Thoracic aorta (tissue), 2 donors: Measurements from ENCODE around the gene MTOR. TPM values are rescaled to one million over a fixed set of nuclear protein-coding genes. Genes with fewer than 3 reads are reported as not detected.

Experiments
- ATAC-seq: fragments of 150-250 bp; one replicate; pipeline ENCODE4 v1.8.0; 2017; ENCODE audit warnings: low read depth; ENCODE audit not compliant: insufficient number of reproducible peaks, low FRiP score
- DNase-seq: peaks from one replicate; pipeline ENCODE4 v3.0.0-alpha.2; 2020; ENCODE audit warnings: low spot score
- H3K27ac ChIP-seq, 2 donors: fragments of 200-600 bp; sonication (generic); 1 replicate in 1 of 2; 2 replicates in 1 of 2; pipeline ENCODE4 v1.5.1; 2016; ENCODE audit warnings: mild to moderate bottlenecking in 2 of 2, moderate library complexity in 2 of 2
- H3K27me3 ChIP-seq: fragments of 200-600 bp; sonication (generic); replicated peaks from 2 replicates; pipeline ENCODE4 v1.6.0; 2016; ENCODE audit warnings: mild to moderate bottlenecking; ENCODE audit not compliant: insufficient read depth
- H3K36me3 ChIP-seq: fragments of 200-600 bp; sonication (generic); one replicate; pipeline ENCODE4 v1.5.1; 2016
- H3K4me1 ChIP-seq, 2 donors: fragments of 200-600 bp; sonication (generic); 1 replicate in 1 of 2; 2 replicates in 1 of 2; pipeline versions ENCODE4 v1.5.1 to v1.6.0; 2016; ENCODE audit warnings: low read depth in 2 of 2, mild to moderate bottlenecking in 1 of 2; ENCODE audit not compliant: control insufficient read depth in 1 of 2
- H3K4me3 ChIP-seq: fragments of 200-600 bp; sonication (generic); 2 replicates; pipeline ENCODE4 v1.5.1; 2016; ENCODE audit warnings: mild to moderate bottlenecking
- H3K9me3 ChIP-seq: fragments of 200-600 bp; sonication (generic); 2 replicates; pipeline ENCODE4 v1.5.1; 2016
- CTCF ChIP-seq: fragments of 200-600 bp; sonication (generic); IDR thresholded peaks from one replicate; pipeline ENCODE4 v1.5.1; 2019; ENCODE audit warnings: antibody characterized with exemption
- total RNA-seq, 2 donors: library from RNA; depleted of rRNA; stranded (reverse); fragments of >200 nt; gene quantifications; one replicate each; pipeline versions ENCODE4 v1.1.0 to v1.2.3, GENCODE V29; 2016

Gene MTOR
- total RNA-seq, 2 donors from 2014 or later, result 37.5 to 48.7 TPM

- H3K27ac ChIP-seq, result peak overlapping the region in 1 of 2 donors; percentile 44
- peaks cover 59% of the 10 kb centered on the region for H3K36me3 ChIP-seq
- ATAC-seq, result no peak
- no peak overlapping the region for H3K4me3 ChIP-seq
- H3K9me3 ChIP-seq, result no peaks in the 10 kb centered on the region
- TF ChIP-seq CTCF, result no peak
- H3K4me1 ChIP-seq, result no peaks in the 10 kb centered on the region
- DNase-seq, result no peak
- H3K27me3 ChIP-seq, result no peaks in the 10 kb centered on the region
These were observed 25.0 kb downstream of the MTOR start for GRCh38 chr1:11237356-11237755.

GRCh38 chr1:11233208-11233607 lies 29.1 kb downstream of the MTOR start:
- Histone ChIP-seq H3K36me3 (peaks cover 68% of the 10 kb centered on the region), H3K27ac (no peak overlapping the region), H3K9me3 (no peaks in the 10 kb centered on the region), H3K27me3 (no peaks in the 10 kb centered on the region), H3K4me1 (no peaks in the 10 kb centered on the region), H3K4me3 (no peak overlapping the region)
- TF ChIP-seq CTCF, result no peak
- no peak for DNase-seq
- ATAC-seq, result no peak

- Histone ChIP-seq H3K4me3 (no peak overlapping the region), H3K36me3 (peaks cover 57% of the 10 kb centered on the region), H3K4me1 (no peaks in the 10 kb centered on the region), H3K9me3 (no peaks in the 10 kb centered on the region), H3K27me3 (no peaks in the 10 kb centered on the region), H3K27ac (no peak overlapping the region)
- no peak for ATAC-seq
- TF ChIP-seq CTCF, result no peak
- DNase-seq, result no peak
These were observed 33.1 kb downstream of the MTOR start for GRCh38 chr1:11229203-11229602.

- Histone ChIP-seq H3K9me3 (no peaks in the 10 kb centered on the region), H3K27ac (no peak overlapping the region), H3K4me1 (no peaks in the 10 kb centered on the region), H3K27me3 (no peaks in the 10 kb centered on the region), H3K4me3 (no peak overlapping the region), H3K36me3 (peaks cover 48% of the 10 kb centered on the region)
- DNase-seq (no peak), ATAC-seq (no peak)
- TF ChIP-seq CTCF, result no peak
These were observed 35.0 kb downstream of the MTOR start for GRCh38 chr1:11227106-11228077.

GRCh38 chr1:11216074-11216473 lies 46.3 kb downstream of the MTOR start:
- H3K27me3 ChIP-seq, result no peaks in the 10 kb centered on the region
- H3K4me1 ChIP-seq, result peaks cover 0 to 6% of the 10 kb centered on the region in 2 donors
- H3K9me3 ChIP-seq, result no peaks in the 10 kb centered on the region
- DNase-seq (no peak), ATAC-seq (no peak)
- H3K4me3 ChIP-seq, result no peak overlapping the region
- no peak overlapping the region for H3K27ac ChIP-seq
- no peak for TF ChIP-seq CTCF
- peaks cover 44% of the 10 kb centered on the region for H3K36me3 ChIP-seq
